ENCODE measurements around the gene PACSIN3.

DNA sequence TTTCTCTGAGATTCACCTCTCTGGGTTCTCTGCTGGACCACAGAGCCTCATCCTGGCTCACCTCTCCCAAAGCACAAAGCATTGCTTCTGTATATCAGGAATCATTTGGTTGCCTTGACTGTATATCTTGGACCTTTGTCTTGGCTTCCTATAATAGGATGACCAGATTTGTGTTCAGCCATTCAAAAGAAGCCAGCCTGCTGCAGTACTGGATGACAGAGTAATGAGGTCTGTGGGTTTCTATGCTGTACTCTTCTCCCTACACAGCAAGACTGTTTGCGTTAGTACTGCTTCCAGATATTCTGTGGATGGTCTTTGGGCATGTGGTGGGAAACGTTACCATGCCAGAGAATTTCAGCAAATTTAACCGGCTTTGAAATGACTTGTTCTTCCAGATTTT lies 49.3 kb downstream of the PACSIN3 start:
- TF ChIP-seq CTCF (conservative IDR thresholded peaks at IDR 0.05) (no peak), ZFX (IDR thresholded peaks at IDR 0.05) (no peak)
